HepG2 (cell line): Measurements from ENCODE around the gene TNKS1BP1. TPM values are rescaled to one million over a fixed set of nuclear protein-coding genes. Genes with fewer than 3 reads are reported as not detected.

Experiments used
- ATAC-seq: fragments of 200-7000 bp; cut with Tn5 transposase; 3 replicates; pipeline ENCODE4 v1.9.1; 2020; ENCODE audit warnings: mild to moderate bottlenecking, moderate library complexity
- BruUV-seq: library from RNA; stranded (reverse); fragments of 400-500 nt; replicated peaks from 2 replicates; lab custom pipeline; 2021; lab: Mats Ljungman, UMichigan
- CTCF ChIA-PET: fragments of 300-600 bp; formaldehyde crosslinking; extraction: SDS; loops from one replicate; lab custom pipeline; 2021; ENCODE audit warnings: low total read pairs, inconsistent platforms, low intra/inter-chr PET ratio; lab: Yijun Ruan, JAX
- POLR2A ChIA-PET: fragments of 350-600 bp; sonication (Branson Sonifier 250); formaldehyde crosslinking; loops from one replicate; lab custom pipeline; 2020; ENCODE audit warnings: antibody characterized with exemption, inconsistent platforms; lab: Yijun Ruan, JAX
- DNase-seq: peaks from one replicate; pipeline ENCODE4 v3.0.0-alpha.2; 2015; ENCODE audit warnings: low spot score
- FAIRE-seq: peaks from 3 replicates; lab custom pipeline; 2011; peaks lifted over from hg19 to GRCh38; lab: Jason Lieb, UNC
- H2AFZ ChIP-seq: one replicate; pipeline ENCODE4 v1.6.1; 2011; ENCODE audit warnings: low read length, inconsistent platforms
- H3K27ac ChIP-seq: fragments of 300-600 bp; 3 replicates; pipeline ENCODE4 v1.8.0; 2011; ENCODE audit warnings: mixed run types, mild to moderate bottlenecking, mixed read lengths, low read length, inconsistent platforms; ENCODE audit not compliant: insufficient read depth; ENCODE audit errors: extremely low read length
- H3K27me3 ChIP-seq, 2 experiments: fragments of 200-600 bp in 1 of 2; 2 replicates in 1 of 2; 3 replicates in 1 of 2; pipeline versions ENCODE4 v1.6.0 to v1.8.0; 2011; ENCODE audit warnings: low read length in 2 of 2, mild to moderate bottlenecking in 2 of 2, moderate library complexity in 2 of 2, inconsistent platforms in 1 of 2; ENCODE audit not compliant: insufficient read depth in 2 of 2, control insufficient read depth in 1 of 2
- H3K36me3 ChIP-seq, 2 experiments: fragments of 200-600 bp in 1 of 2; replicated peaks in 1 of 2; 2 replicates in 1 of 2; 3 replicates in 1 of 2; pipeline versions ENCODE4 v1.5.1 to v1.8.0; 2011; ENCODE audit warnings: low read length in 2 of 2, inconsistent platforms in 1 of 2; ENCODE audit not compliant: insufficient read depth in 2 of 2, control insufficient read depth in 1 of 2
- H3K4me1 ChIP-seq: 2 replicates; pipeline ENCODE4 v1.5.1; 2012; ENCODE audit warnings: low read length, inconsistent platforms; ENCODE audit not compliant: insufficient read depth
- H3K4me2 ChIP-seq: 2 replicates; pipeline ENCODE4 v1.6.0; 2011; ENCODE audit warnings: low read depth, low read length, inconsistent platforms
- H3K4me3 ChIP-seq, 3 experiments: fragments of 200-600 bp in 1 of 3; sonication (generic), shearing (Covaris generic) in 1 of 3; replicated peaks in 1 of 3; 2 replicates each; pipeline ENCODE4 v1.5.1; 2011 to 2016; ENCODE audit warnings: low read length in 3 of 3, inconsistent platforms in 2 of 3, low read depth in 2 of 3, mild to moderate bottlenecking in 2 of 3, control low read depth in 1 of 3, mixed read lengths in 1 of 3; ENCODE audit not compliant: insufficient read depth in 1 of 3
- H3K79me2 ChIP-seq: one replicate; pipeline ENCODE4 v1.6.1; 2011; ENCODE audit warnings: low read length, inconsistent platforms; ENCODE audit not compliant: insufficient read depth
- H3K9ac ChIP-seq: 2 replicates; pipeline ENCODE4 v1.6.0; 2011; ENCODE audit warnings: mild to moderate bottlenecking, low read depth, low read length, inconsistent platforms; ENCODE audit not compliant: insufficient read depth
- H3K9me3 ChIP-seq: 2 replicates; pipeline ENCODE4 v1.5.1; 2012; ENCODE audit warnings: mild to moderate bottlenecking, low read length
- H4K20me1 ChIP-seq: 2 replicates; pipeline ENCODE4 v1.6.0; 2011; ENCODE audit warnings: inconsistent platforms, mild to moderate bottlenecking, low read length, moderate library complexity; ENCODE audit not compliant: insufficient read depth
- RBM22 ChIP-seq: fragments of 200-400 bp; formaldehyde crosslinking; optimal IDR thresholded peaks from 2 replicates; pipeline ENCODE3; 2017; ENCODE audit warnings: mild to moderate bottlenecking, low read length, moderate library complexity
- WGBS: methylation state at CpG from one replicate; pipeline ENCODE4 v1.1.6; 2017; ENCODE audit warnings: low lambda C conversion rate; 5-methylcytosine and 5-hydroxymethylcytosine counted together
- in situ Hi-C: cut with HindIII; loops from 2 replicates; pipeline ENCODE4 v1.10.0; 2017; ENCODE audit warnings: low pct_unique_long_range_greater_than_20kb; ENCODE audit not compliant: extremely low pct_ligation_motif_present
- intact Hi-C: fragments of 100-400 bp; cut with micrococcal nuclease; formaldehyde crosslinking; loops from one replicate; pipeline ENCODE4 v1.10.0; 2022; ENCODE audit not compliant: unreplicated experiment
- polyA plus RNA-seq, 8 experiments: library from polyadenylated mRNA; depleted of rRNA in 3 of 8; stranded (reverse) in 7 of 8; unstranded in 1 of 8; fragments of >200 nt; fragmentation: Illumina TruSeq in 4 of 8; extraction: Trizol in 4 of 8; gene quantifications; 2 replicates each; pipeline versions ENCODE4 v1.2.1 to v1.2.3, GENCODE V29; 2011 to 2016; ENCODE audit warnings: low read depth in 4 of 8, missing spikeins in 1 of 8, mixed read lengths in 1 of 8; ENCODE audit not compliant: insufficient read depth in 1 of 8
- total RNA-seq, 5 experiments: library from RNA; depleted of rRNA; stranded (reverse); fragments of >200 nt; fragmentation: Illumina TruSeq; extraction: Trizol; gene quantifications; 2 replicates each; pipeline ENCODE4 v1.2.3, GENCODE V29; 2016; ENCODE audit warnings: low read depth in 1 of 5
- TF ChIP-seq, protein P1 (sequence below): sonication (generic); formaldehyde crosslinking; IDR thresholded peaks from 2 replicates; pipeline ENCODE4 v1.5.1; 2020; ENCODE audit warnings: missing genetic modification reagents, mild to moderate bottlenecking, borderline replicate concordance
- TF ChIP-seq, protein P2 (sequence below): sonication (generic); formaldehyde crosslinking; IDR thresholded peaks from 2 replicates; pipeline ENCODE4 v1.4.0; 2020; ENCODE audit warnings: missing genetic modification reagents
- TF ChIP-seq, protein P3 (sequence below): sonication (generic); formaldehyde crosslinking; IDR thresholded peaks from 2 replicates; pipeline ENCODE4 v1.8.1; 2023; ENCODE audit warnings: mild to moderate bottlenecking, missing genetic modification reagents, borderline replicate concordance

TNKS1BP1 gene
- total and polyA plus RNA-seq, 2 of the 13 experiments (the other 11 are each of a cell fraction or from before 2014, with no cell fraction given) = 13.7 to 15.0 TPM

DNA sequence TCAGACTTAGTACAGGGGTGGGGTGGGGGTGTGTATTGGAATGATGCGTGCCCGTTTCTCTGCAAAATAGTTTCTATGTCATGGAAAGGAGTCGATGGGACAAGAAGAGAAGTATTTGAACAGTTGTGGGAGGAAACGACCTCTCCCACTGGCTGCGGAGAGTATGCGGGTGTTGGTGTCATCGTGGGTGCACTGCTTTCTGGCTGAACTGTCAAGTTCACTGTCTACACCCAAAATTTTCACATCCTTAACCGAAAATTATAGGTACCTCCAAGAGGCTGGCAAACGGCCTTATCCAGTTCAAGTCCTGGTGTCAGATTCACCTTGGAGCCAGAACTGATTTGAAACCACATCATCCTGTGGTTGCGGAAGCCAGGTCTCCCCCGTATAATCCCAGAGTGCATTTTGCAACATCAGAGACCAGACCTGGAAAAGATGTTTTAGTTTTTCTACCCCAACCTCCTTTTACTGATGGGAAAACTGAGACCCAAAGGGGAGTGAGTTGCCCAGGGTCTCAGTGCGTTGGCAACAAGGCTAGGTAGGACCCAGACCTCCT lies 11.4 kb upstream of the TNKS1BP1 start:
- Histone ChIP-seq H3K27me3 (peaks cover 0 to 10% of the 10 kb centered on the region in 2 experiments; a peak in 2 of 5 replicates), H2AFZ (peak overlapping the region; percentile 99), H3K4me2 (peak overlapping the region; percentile 95), H3K9ac (peak overlapping the region; percentile 77), H3K36me3 (peaks cover 17 to 26% of the 10 kb centered on the region in 2 experiments), H3K4me1 (peaks cover 44% of the 10 kb centered on the region), H3K9me3 (no peaks in the 10 kb centered on the region), H3K27ac (peak overlapping the region; percentile 50), H4K20me1 (no peaks in the 10 kb centered on the region), H3K79me2 (peaks cover 32% of the 10 kb centered on the region), H3K4me3 (peak overlapping the region; percentile 61 to 85 (median 80))
- WGBS = 30% methylated on average over 10 of the region's 12 CpGs
- intact Hi-C loops (loop anchor here (5.0 kb wide), 1 partner anchor 44 kb away; no protein-coding TSS in a partner anchor), in situ Hi-C loops (no loop called here)
- DNase-seq = no peak
- peak; percentile 7 for ATAC-seq
- FAIRE-seq = no peak
- BruUV-seq = TSS peak; percentile 85
- ChIA-PET POLR2A (interaction anchor here (0.6 to 3.4 kb wide), 13 partner anchors 10 to 304 kb away, joined by 3 to 65 read pairs (median 3); partner anchors contain the start of genes SERPING1 and TNKS1BP1), CTCF (no interaction called here)
- TF ChIP-seq, protein P1, sequence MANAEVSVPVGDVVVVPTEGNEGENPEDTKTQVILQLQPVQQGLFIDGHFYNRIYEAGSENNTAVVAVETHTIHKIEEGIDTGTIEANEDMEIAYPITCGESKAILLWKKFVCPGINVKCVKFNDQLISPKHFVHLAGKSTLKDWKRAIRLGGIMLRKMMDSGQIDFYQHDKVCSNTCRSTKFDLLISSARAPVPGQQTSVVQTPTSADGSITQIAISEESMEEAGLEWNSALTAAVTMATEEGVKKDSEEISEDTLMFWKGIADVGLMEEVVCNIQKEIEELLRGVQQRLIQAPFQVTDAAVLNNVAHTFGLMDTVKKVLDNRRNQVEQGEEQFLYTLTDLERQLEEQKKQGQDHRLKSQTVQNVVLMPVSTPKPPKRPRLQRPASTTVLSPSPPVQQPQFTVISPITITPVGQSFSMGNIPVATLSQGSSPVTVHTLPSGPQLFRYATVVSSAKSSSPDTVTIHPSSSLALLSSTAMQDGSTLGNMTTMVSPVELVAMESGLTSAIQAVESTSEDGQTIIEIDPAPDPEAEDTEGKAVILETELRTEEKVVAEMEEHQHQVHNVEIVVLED (CRISPR knock-in tag) = 0 out of 2 replicates have a peak, but pooled peaks have one; percentile 9
- TF ChIP-seq, protein P2, sequence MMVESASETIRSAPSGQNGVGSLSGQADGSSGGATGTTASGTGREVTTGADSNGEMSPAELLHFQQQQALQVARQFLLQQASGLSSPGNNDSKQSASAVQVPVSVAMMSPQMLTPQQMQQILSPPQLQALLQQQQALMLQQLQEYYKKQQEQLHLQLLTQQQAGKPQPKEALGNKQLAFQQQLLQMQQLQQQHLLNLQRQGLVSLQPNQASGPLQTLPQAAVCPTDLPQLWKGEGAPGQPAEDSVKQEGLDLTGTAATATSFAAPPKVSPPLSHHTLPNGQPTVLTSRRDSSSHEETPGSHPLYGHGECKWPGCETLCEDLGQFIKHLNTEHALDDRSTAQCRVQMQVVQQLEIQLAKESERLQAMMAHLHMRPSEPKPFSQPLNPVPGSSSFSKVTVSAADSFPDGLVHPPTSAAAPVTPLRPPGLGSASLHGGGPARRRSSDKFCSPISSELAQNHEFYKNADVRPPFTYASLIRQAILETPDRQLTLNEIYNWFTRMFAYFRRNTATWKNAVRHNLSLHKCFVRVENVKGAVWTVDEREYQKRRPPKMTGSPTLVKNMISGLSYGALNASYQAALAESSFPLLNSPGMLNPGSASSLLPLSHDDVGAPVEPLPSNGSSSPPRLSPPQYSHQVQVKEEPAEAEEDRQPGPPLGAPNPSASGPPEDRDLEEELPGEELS (CRISPR knock-in tag) = peak; percentile 19; the same call in 1 of the 2 replicates
- TF ChIP-seq RBM22 = no peak
- TF ChIP-seq, protein P3, sequence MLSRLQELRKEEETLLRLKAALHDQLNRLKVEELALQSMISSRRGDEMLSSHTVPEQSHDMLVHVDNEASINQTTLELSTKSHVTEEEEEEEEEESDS (CRISPR knock-in tag) = 0 out of 2 replicates have a peak, but pooled peaks have one; percentile 42
